Measurements from ENCODE around the gene TMEM130.

- TF ChIP-seq TCF12 (IDR thresholded peaks at IDR 0.05) (no peak), RXRA (IDR thresholded peaks at IDR 0.05; ENCODE audit: borderline replicate concordance, low read depth) (no peak), PBX3 (IDR thresholded peaks at IDR 0.05) (no peak), CTCF (IDR thresholded peaks at IDR 0.05) (no peak)
Measured at GRCh38 chr7:98877146-98877545, 7.3 kb upstream of the TMEM130 start.

Measured in SK-N-SH (cell line).